Endothelial cell of umbilical vein (primary cell): ENCODE measurements around the gene NDUFS1. TPM values are rescaled to one million over a fixed set of nuclear protein-coding genes. Genes with fewer than 3 reads are reported as not detected.

ENCODE experiments used
- Bru-seq: library from RNA; stranded (reverse); fragments of 400-500 nt; gene quantifications from one replicate; lab custom pipeline; 2021; lab: Mats Ljungman, UMichigan
- BruChase-seq, 2 experiments: library from RNA; stranded (reverse); fragments of 400-500 nt; gene quantifications; one replicate each; lab custom pipeline; 2021; lab: Mats Ljungman, UMichigan
- BruUV-seq: library from RNA; stranded (reverse); fragments of 400-500 nt; replicated peaks from 2 replicates; lab custom pipeline; 2021; lab: Mats Ljungman, UMichigan
- CTCF ChIA-PET: fragments of 300-600, 350-600 bp; sonication (Branson Sonifier 250); formaldehyde crosslinking; loops from one replicate; lab custom pipeline; 2021; ENCODE audit warnings: antibody characterized with exemption, inconsistent platforms; lab: Charles Lee
- POLR2A ChIA-PET: fragments of 300-600, 350-600 bp; sonication (Branson Sonifier 250); formaldehyde crosslinking; loops from one replicate; lab custom pipeline; 2021; ENCODE audit warnings: antibody characterized with exemption, inconsistent platforms; lab: Charles Lee
- DNase-seq: peaks from one replicate; pipeline ENCODE4 v3.0.0-alpha.2; 2011; ENCODE audit warnings: low read depth, low spot score
- FAIRE-seq: peaks from 2 replicates; lab custom pipeline; 2011; peaks lifted over from hg19 to GRCh38; lab: Jason Lieb, UNC
- H2AFZ ChIP-seq: 2 replicates; pipeline ENCODE4 v1.6.0; 2012; ENCODE audit warnings: low read depth, low read length, control low read depth, inconsistent platforms
- H3K27ac ChIP-seq: 2 replicates; pipeline ENCODE4 v1.5.1; 2011; ENCODE audit warnings: low read depth, mild to moderate bottlenecking, control low read depth, low read length, moderate library complexity; ENCODE audit not compliant: insufficient read depth
- H3K27me3 ChIP-seq, 2 experiments: 2 replicates each; pipeline versions ENCODE4 v1.6.0 to v1.6.1; 2011; ENCODE audit warnings: low read length in 2 of 2, mixed read lengths in 1 of 2; ENCODE audit not compliant: control insufficient read depth in 2 of 2, insufficient read depth in 2 of 2
- H3K36me3 ChIP-seq, 2 experiments: 2 replicates in 1 of 2; 3 replicates in 1 of 2; pipeline ENCODE4 v1.5.1; 2011; ENCODE audit warnings: low read length in 2 of 2, mild to moderate bottlenecking in 1 of 2, moderate library complexity in 1 of 2; ENCODE audit not compliant: control insufficient read depth in 2 of 2, insufficient read depth in 2 of 2; ENCODE audit errors: extremely low read depth in 1 of 2
- H3K4me1 ChIP-seq: 3 replicates; pipeline ENCODE4 v1.5.1; 2011; ENCODE audit warnings: mild to moderate bottlenecking, low read length; ENCODE audit not compliant: control insufficient read depth, insufficient read depth; ENCODE audit errors: extremely low read depth
- H3K4me2 ChIP-seq: 2 replicates; pipeline ENCODE4 v1.6.1; 2011; ENCODE audit warnings: low read length, control low read depth, mixed read lengths; ENCODE audit not compliant: insufficient read depth
- H3K4me3 ChIP-seq, 3 experiments: fragments of 200-600 bp in 1 of 3; sonication (generic), shearing (Covaris generic) in 1 of 3; replicated peaks in 1 of 3; 2 replicates each; pipeline ENCODE4 v1.5.1; 2011 to 2016; ENCODE audit warnings: control low read depth in 3 of 3, low read length in 3 of 3, mild to moderate bottlenecking in 2 of 3, inconsistent platforms in 1 of 3, low read depth in 1 of 3, moderate library complexity in 1 of 3; ENCODE audit not compliant: insufficient read depth in 1 of 3
- H3K79me2 ChIP-seq: 2 replicates; pipeline ENCODE4 v1.6.0; 2012; ENCODE audit warnings: low read length, inconsistent platforms; ENCODE audit not compliant: control insufficient read depth, insufficient read depth
- H3K9ac ChIP-seq: replicated peaks from 2 replicates; pipeline ENCODE3; 2011; ENCODE audit warnings: low read length, control low read depth; ENCODE audit not compliant: insufficient read depth; ENCODE audit errors: extremely low read depth
- H3K9me1 ChIP-seq: replicated peaks from 3 replicates; pipeline ENCODE4 v1.6.0; 2011; ENCODE audit warnings: mild to moderate bottlenecking, low read length; ENCODE audit not compliant: control insufficient read depth, insufficient read depth; ENCODE audit errors: extremely low read depth
- H3K9me3 ChIP-seq: replicated peaks from 2 replicates; pipeline ENCODE4 v1.5.1; 2012; ENCODE audit warnings: low read length, inconsistent platforms; ENCODE audit not compliant: control insufficient read depth, insufficient read depth
- H4K20me1 ChIP-seq: replicated peaks from 2 replicates; pipeline ENCODE3; 2011; ENCODE audit warnings: mild to moderate bottlenecking, low read length; ENCODE audit not compliant: control insufficient read depth, insufficient read depth; ENCODE audit errors: extremely low read depth
- EZH2 ChIP-seq: IDR thresholded peaks from 2 replicates; pipeline ENCODE4 v1.6.1; 2012; ENCODE audit warnings: borderline replicate concordance, low read depth, mild to moderate bottlenecking, moderate library complexity, low read length, inconsistent platforms; ENCODE audit not compliant: severe bottlenecking
- MYC ChIP-seq: IDR thresholded peaks from one replicate; pipeline ENCODE4 v1.6.1; 2011; ENCODE audit warnings: mild to moderate bottlenecking, low read depth, low read length
- POLR2A ChIP-seq: IDR thresholded peaks from 2 replicates; pipeline ENCODE4 v1.6.1; 2012; ENCODE audit warnings: low read depth, mild to moderate bottlenecking, control low read depth, low read length
- POLR2AphosphoS5 ChIP-seq: IDR thresholded peaks from 2 replicates; pipeline ENCODE4 v1.6.1; 2012; ENCODE audit warnings: low read depth, mild to moderate bottlenecking, control low read depth, low read length, moderate library complexity; ENCODE audit not compliant: insufficient read depth
- dilution Hi-C: fragments of 300-500 bp; cut with MboI; formaldehyde crosslinking; loops from one replicate; pipeline ENCODE4 v1.15.0; 2019; ENCODE audit warnings: low sequenced_read_pairs; ENCODE audit not compliant: extremely low pct_ligation_motif_present
- intact Hi-C: fragments of 100-400 bp; cut with micrococcal nuclease; formaldehyde crosslinking; loops from one replicate; pipeline ENCODE4 v1.10.0; 2022
- long read RNA-seq: library from polyadenylated mRNA; stranded (forward); transcript quantifications from one replicate; pipeline ENCODE4 v2.0.0, GENCODE V29; 2021
- polyA minus RNA-seq, 3 experiments: library from RNA; depleted of rRNA, polyadenylated mRNA; stranded (reverse); fragments of >200 nt; gene quantifications; 1 replicate in 1 of 3; 2 replicates in 2 of 3; pipeline ENCODE4 v1.2.3, GENCODE V29; 2011
- polyA plus RNA-seq, 4 experiments: library from polyadenylated mRNA; depleted of rRNA in 3 of 4; stranded (reverse) in 3 of 4; unstranded in 1 of 4; fragments of >200 nt; gene quantifications; 2 replicates each; pipeline versions ENCODE4 v1.2.1 to v1.2.3, GENCODE V29; 2011 to 2012; ENCODE audit warnings: missing spikeins in 1 of 4
- total RNA-seq: library from RNA; stranded (reverse); gene quantifications from 2 replicates; pipeline ENCODE4 v1.2.3, GENCODE V29; 2021
- TF ChIP-seq, protein P1 (sequence below): IDR thresholded peaks from 2 replicates; pipeline ENCODE4 v1.6.1; 2011; ENCODE audit not compliant: insufficient read depth, insufficient read length
- TF ChIP-seq, protein P2 (sequence below), 2 donors: IDR thresholded peaks; 1 replicate in 1 of 2; 2 replicates in 1 of 2; pipeline ENCODE4 v1.5.1; 2011; ENCODE audit warnings: low read length in 2 of 2, mild to moderate bottlenecking in 2 of 2, moderate library complexity in 2 of 2, control low read depth in 1 of 2, inconsistent platforms in 1 of 2, low read depth in 1 of 2; ENCODE audit not compliant: insufficient read depth in 1 of 2; ENCODE audit errors: extremely low read depth in 1 of 2

NDUFS1 gene
- total RNA-seq, result 93.2 and 95.5 TPM in 2 replicates
- polyA plus RNA-seq, result 34.0 and 49.8 TPM in 2 replicates
- 69.7 and 70.4 TPM in 2 replicates for polyA plus RNA-seq (2011; cell fraction: cytosol; rRNA removed)
- 65.7 and 87.2 TPM in 2 replicates for polyA plus RNA-seq (2011; cell fraction: nucleus; rRNA removed)
- polyA plus RNA-seq (2012), result 68.3 and 101 TPM in 2 replicates
- 89.6 and 111 TPM in 2 replicates for polyA minus RNA-seq
- 40.5 TPM for polyA minus RNA-seq (2011; cell fraction: cytosol; rRNA and poly(A)+ RNA removed)
- polyA minus RNA-seq (2011; cell fraction: nucleus; rRNA and poly(A)+ RNA removed), result 38.3 and 48.7 TPM in 2 replicates
- percentile 85 among the genes with signal in this experiment for Bru-seq, nascent RNA
- BruChase-seq, experiment 1, labeled RNA remaining after a 6-hour chase, result percentile 94 among the genes with signal in this experiment
- percentile 92 among the genes with signal in this experiment for BruChase-seq, experiment 2, labeled RNA remaining after a 2-hour chase
- long read RNA-seq, full-length matches to known transcripts, result 140 of 168 reads
- long read RNA-seq, partial matches to known transcripts, result 11 of 168 reads
- long read RNA-seq, other reads (novel, unspliced or antisense), result 17 of 168 reads

DNA sequence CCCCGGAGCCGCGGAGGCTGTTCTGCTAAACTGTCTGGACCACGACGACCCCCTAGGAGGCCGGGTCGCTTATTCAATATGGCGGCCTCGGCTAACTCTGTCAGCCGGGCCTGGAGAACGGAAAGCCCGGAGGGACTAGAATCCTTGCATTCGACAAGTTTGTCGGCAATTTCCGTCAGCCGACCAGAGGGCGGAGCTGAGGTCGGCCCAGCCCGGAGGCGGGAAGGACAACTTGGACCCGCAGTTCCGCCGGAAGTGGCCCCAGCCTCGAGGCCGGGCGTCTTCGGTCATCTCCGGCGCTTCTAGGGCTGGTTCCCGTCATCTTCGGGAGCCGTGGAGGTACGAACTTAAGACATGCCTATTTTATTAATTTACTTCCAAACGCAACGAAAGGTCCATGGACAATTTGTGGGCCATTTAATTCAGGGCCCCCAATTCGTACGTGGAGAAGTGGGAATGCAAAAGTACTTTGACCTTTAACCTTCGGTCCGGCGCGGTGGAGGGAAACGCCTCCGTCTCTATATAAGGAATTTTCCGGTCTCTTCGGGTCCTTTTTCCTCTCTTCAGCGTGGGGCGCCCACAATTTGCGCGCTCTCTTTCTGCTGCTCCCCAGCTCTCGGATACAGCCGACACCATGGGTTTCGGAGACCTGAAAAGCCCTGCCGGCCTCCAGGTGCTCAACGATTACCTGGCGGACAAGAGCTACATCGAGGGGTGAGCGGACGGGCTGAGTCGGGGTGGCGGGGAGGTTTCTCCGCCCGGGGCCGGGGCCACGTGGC is at the start of gene NDUFS1, which contains the start of gene EEF1B2:
Gene NDUFS1 (minus strand): TSS at position 99 of the 779 bp plus-strand sequence. CDS start 5,766 bp downstream, outside the sequence.
Gene EEF1B2 (plus strand): TSS at position 550 of the 779 bp plus-strand sequence. CDS start 85 bp downstream, at position 635.
- Histone ChIP-seq H3K9me3 (no peaks in the 10 kb centered on the region), H3K79me2 (peaks cover 74% of the 10 kb centered on the region), H4K20me1 (no peaks in the 10 kb centered on the region), H3K9ac (peak within 1 kb of the TSS; percentile 93), H3K27ac (peak within 1 kb of the TSS; percentile 67), H3K36me3 (peaks cover 3 to 23% of the 10 kb centered on the region in 2 experiments), H3K4me1 (peaks cover 27% of the 10 kb centered on the region), H2AFZ (peak within 1 kb of the TSS; percentile 62), H3K27me3 (no peaks in the 10 kb centered on the region), H3K9me1 (no peaks in the 10 kb centered on the region), H3K4me3 (peak within 1 kb of the TSS; percentile 72 to 97 (median 96)), H3K4me2 (peak within 1 kb of the TSS; percentile 99)
- dilution Hi-C loops (no loop called here), intact Hi-C loops (loop anchor here (1.0 to 5.0 kb wide), 4 partner anchors 73 to 284 kb away; partner anchors contain the start of genes ADAM23 and INO80D)
- FAIRE-seq (peak; percentile 97), DNase-seq (peak; percentile 99)
- BruUV-seq, result no TSS peak
- TF ChIP-seq, protein P1, sequence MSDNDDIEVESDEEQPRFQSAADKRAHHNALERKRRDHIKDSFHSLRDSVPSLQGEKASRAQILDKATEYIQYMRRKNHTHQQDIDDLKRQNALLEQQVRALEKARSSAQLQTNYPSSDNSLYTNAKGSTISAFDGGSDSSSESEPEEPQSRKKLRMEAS, result peak; percentile 62
- TF ChIP-seq, protein P2, sequence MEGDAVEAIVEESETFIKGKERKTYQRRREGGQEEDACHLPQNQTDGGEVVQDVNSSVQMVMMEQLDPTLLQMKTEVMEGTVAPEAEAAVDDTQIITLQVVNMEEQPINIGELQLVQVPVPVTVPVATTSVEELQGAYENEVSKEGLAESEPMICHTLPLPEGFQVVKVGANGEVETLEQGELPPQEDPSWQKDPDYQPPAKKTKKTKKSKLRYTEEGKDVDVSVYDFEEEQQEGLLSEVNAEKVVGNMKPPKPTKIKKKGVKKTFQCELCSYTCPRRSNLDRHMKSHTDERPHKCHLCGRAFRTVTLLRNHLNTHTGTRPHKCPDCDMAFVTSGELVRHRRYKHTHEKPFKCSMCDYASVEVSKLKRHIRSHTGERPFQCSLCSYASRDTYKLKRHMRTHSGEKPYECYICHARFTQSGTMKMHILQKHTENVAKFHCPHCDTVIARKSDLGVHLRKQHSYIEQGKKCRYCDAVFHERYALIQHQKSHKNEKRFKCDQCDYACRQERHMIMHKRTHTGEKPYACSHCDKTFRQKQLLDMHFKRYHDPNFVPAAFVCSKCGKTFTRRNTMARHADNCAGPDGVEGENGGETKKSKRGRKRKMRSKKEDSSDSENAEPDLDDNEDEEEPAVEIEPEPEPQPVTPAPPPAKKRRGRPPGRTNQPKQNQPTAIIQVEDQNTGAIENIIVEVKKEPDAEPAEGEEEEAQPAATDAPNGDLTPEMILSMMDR (IDR thresholded peaks at IDR 0.05; ENCODE audit: extremely low read depth in 1 of 2, insufficient read depth in 1 of 2, low read depth in 1 of 2, low read length in 2 of 2), result no peak
- TF ChIP-seq EZH2, result no peak
- TF ChIP-seq POLR2A, result peak; percentile 89
- TF ChIP-seq MYC, result peak; percentile 54
- TF ChIP-seq POLR2AphosphoS5, result peak; percentile 80
- ChIA-PET CTCF (interaction anchor here (0.9 kb wide), 1 partner anchor 73 kb away, joined by 3 read pairs; no protein-coding TSS in a partner anchor), POLR2A (no interaction called here)
